Measurements from ENCODE around the gene ATG9A.

- TF ChIP-seq CTCF (IDR thresholded peaks at IDR 0.05; ENCODE audit: insufficient read depth, low read depth, low read length) (no peak), EZH2 (IDR thresholded peaks at IDR 0.05; ENCODE audit: insufficient read depth, low read length) (no peak)
Measured at GRCh38 chr2:219174801-219175200, 54.6 kb downstream of the ATG9A start.

Measured in astrocyte (in vitro differentiated cells and primary cell).